Hematopoietic multipotent progenitor cell treated with erythropoietin and hydrocortisone succinate and interleukin-3 and kit ligand, for 8 days (in vitro differentiated cells): ENCODE data around the gene RBCK1.

ENCODE experiments used
- DNase-seq: peaks from one replicate; pipeline ENCODE4 v3.0.0-alpha.2; 2015

The RBCK1 gene

GRCh38 chr20:400128-400453 is 8.0 kb upstream of the RBCK1 start:
- DNase-seq = no peak

- peak; percentile 34 for DNase-seq
These were observed 7.4 kb upstream of the RBCK1 start for GRCh38 chr20:400454-401275.

- DNase-seq = no peak
These were observed 6.2 kb upstream of the RBCK1 start for GRCh38 chr20:401682-402495.

GRCh38 chr20:402496-402885 is 5.6 kb upstream of the RBCK1 start:
- DNase-seq = no peak

- DNase-seq = no peak
These were observed 5.1 kb upstream of the RBCK1 start for GRCh38 chr20:402898-403581.

GRCh38 chr20:403582-403957 is 4.5 kb upstream of the RBCK1 start:
- no peak for DNase-seq

GRCh38 chr20:404088-404487 is 4.0 kb upstream of the RBCK1 start:
- no peak for DNase-seq

GRCh38 chr20:406200-407132 is 1.6 kb upstream of the RBCK1 start:
- DNase-seq = no peak

GRCh38 chr20:407133-407952 is 756 bp upstream of the RBCK1 start:
- peak; percentile 78 for DNase-seq

GRCh38 chr20:408843-409696 is 971 bp downstream of the RBCK1 start:
- peak; percentile 12 for DNase-seq

GRCh38 chr20:409697-410559 is 1.8 kb downstream of the RBCK1 start:
- peak; percentile 20 for DNase-seq

- DNase-seq = no peak
These were observed 4.0 kb downstream of the RBCK1 start for GRCh38 chr20:412081-412480.

- DNase-seq = no peak
These were observed 6.1 kb downstream of the RBCK1 start for GRCh38 chr20:414161-414560.

GRCh38 chr20:415820-416322 is 7.8 kb downstream of the RBCK1 start:
- peak; percentile 58 for DNase-seq

- DNase-seq = no peak
These were observed 9.1 kb downstream of the RBCK1 start for GRCh38 chr20:416950-417800.

- DNase-seq = no peak
These were observed 9.8 kb downstream of the RBCK1 start for GRCh38 chr20:417801-418342.

GRCh38 chr20:418858-419365 is 10.8 kb downstream of the RBCK1 start:
- no peak for DNase-seq
